OCI-M2 (cell line): ENCODE results near the gene HEXB.
"Not testable (repeated sequence)": the region's sequence is repeated elsewhere in the genome, so short reads cannot be mapped to it uniquely, and the experiment has no call there.

ENCODE experiments used
- DNase-seq: peaks from one replicate; lab custom pipeline; 2025; ENCODE audit not compliant: unreplicated experiment; lab: John Stamatoyannopoulos, UW

Gene HEXB

DNA sequence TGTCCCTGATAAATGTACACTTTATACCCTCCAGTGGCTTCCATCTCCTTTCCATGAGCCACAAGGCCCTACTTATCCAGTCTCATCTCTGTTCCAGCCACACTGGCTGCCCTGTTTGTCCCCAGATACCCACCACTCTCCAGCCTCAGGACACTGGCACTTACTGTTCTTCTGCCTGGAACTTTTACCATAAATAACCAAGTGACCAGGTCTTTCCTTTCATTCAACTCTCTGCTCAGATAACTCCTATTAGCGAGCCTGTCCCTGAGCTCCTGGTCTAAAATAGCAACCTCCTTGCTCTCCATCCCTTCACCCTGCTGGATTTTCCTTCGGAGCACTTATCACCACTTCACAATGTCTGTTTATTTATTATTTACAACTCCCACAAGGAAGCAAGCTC is 27.9 kb upstream of the HEXB start:
- no peak for DNase-seq

DNA sequence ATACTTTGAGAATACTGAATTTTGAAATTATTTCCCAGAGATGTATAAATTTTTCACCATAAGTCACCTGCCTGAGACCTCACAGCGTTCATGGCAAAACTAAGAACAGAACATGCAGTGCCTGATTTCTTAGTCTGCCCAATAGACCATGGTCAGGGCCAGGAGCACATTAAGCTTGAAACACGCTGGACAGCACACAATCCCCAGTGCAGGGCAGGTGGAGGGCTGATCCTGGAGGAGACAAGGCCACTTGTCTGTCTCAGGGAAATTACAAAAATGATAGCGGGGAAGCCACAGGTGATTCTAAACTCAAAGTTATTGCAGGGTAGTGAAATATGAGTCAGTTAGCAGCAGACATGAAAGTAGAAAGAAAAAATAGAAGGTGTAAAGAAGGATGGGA is 25.9 kb upstream of the HEXB start:
- DNase-seq: no peak

DNA sequence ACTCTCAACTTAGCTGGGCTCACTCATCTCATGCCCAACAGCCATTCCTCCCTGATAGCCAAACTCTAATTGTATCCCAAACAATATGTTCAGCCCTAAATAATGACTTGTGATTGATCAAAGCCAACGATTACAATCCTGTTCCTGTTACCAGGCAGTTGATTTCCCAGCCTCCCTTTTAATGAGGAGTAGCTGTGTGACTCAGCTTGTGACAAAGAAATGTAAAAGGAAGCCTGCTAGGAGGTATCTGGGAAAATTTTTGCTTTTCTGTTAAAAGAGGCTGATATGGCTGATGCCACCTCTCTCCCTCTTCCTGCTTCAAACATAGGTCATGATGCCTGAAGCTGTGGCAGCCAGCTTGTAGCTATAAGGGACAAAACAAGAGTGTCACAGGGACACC is 24.9 kb upstream of the HEXB start:
- DNase-seq: no peak

DNA sequence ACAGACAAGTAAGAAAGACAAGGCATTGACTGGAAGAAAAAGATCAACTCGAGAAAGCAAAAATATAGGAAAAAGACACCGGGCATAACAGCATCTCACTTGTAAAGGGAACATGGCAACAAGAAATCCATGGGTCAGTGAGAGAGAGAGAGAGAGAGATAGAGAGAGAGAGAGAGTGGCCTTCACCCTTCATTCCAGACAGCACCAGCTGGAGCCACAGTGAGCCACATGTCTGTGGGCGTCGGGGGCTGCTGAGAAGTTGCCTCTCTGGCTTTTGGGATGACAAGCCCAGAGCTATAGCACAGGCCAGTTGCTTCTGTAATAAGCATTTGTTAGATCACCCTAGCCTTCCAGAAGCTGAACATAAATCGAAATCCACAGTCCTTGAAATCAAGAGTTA is 24.2 kb upstream of the HEXB start:
- DNase-seq: no peak

DNA sequence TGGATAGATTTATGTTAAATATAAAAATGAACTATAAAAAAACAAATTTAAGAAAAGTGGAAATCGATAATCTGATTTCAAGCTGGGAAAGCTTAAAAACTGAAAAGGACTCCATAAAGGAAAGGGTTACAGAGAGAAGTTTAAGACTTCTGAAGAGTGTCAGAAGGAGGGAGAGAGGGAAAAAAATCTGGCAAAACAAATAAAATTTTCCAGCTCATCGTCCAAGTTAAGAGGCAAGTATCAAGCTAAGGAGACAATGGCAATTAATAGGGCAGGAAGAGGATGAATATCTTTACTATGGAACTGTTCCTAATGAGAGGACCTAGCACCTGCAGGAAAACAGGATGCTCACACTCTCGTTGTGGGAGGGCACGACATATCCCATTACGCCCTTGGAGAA is 20.5 kb upstream of the HEXB start:
- no peak for DNase-seq

DNA sequence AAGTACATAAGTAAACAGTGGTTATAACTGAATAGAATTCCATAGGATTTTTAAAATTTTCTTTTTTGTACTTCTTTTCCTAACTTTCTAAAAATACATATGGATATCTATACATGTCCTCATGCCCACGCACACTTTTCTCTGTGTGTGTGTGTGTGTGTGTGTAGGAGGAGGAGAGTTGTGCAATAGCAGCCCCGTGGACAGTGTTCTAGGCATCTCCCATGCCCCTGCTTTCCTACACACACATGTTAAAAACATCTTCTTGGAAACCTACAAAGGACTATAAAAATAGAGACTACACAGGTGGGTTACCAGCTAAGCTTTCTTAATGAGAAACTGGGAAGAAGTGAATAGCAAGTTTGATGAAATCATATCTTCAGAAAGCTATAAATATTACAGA is 19.8 kb upstream of the HEXB start:
- no peak for DNase-seq

DNA sequence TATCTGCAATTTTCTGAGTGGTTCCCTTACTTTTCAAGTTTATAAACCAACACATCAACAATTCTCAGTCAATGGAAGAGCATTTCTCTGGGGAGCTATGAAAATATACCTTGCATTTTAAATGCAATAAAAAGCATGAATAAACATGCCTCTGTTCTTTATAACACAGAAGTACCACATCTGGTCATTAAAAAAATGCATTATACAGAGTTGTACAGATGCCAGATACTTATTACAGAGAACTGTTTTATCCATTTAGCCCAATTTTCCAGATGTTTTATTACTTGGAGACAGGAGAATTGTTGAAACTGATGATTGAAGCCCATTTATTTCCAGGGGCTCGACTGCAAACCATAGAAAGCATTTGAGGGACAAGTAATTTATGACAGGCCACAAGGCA is 19.2 kb upstream of the HEXB start:
- DNase-seq: no peak

DNA sequence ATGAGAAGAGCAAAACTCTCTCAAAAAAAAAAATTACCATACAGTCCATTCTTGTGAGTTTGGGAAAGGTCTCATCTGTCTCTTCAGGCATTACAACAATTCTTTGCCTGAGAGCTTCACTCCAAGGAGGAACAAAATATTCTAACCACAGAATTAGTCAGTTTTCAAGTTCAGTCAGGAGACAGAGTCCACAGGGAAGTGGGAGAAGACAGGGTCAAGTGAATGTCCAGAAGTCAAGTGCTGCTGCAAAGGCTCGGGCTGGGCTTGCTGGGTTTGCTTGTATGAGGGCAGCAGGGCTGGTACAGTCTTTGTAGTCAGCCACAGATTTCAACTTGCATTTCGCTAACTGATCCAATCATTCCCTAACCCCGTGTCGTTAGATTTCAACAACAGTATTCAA is 17.6 kb upstream of the HEXB start:
- DNase-seq: no peak

DNA sequence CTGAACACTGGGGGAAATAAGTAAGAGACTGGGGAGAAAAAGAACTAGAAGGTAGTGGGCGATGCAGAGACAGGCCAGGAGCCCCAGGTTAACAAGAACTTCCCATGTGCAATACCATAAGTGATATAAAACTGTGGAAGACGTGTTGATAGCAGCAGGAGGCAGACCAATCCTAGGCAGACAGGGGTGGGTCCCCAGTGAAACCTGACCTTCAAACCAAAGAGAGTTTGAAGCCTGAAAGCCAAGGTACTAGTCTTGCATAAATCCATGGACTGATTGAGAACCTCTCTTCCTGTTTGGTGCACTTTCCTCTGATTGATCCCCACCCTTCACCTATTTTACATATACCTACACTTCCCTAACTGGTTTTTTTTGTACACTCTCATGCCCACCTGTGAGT is 15.2 kb upstream of the HEXB start:
- no peak for DNase-seq

DNA sequence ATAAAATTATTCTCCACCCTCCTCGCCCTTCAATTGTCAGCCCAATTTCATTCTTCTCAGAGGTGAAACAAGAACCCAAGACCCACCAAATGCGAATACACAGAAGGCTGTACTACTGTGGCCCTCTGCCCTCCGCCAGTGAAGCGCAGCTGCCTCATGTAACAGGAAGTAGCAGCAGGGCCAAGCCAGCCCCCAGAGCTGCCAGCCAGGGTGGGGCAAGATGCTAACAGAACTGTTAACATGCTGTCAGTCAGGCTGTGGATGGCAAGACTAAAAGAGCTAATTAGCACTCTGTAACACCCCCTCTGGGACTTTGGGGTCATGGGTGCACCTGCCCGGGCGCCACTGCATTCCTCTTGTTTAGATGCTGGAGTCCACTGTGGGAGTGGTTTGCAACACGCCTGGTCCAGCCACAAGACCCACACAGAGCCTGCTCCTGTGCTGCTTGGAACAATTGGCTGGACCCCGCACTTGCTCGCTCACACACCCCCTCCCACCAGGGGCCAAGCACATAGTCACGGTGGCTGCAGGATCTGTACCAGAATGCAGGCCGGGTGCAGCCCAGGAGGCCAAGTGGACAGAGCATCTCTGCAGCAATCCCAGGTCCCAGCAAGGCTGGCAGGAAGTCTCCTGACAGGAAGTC is 14.5 kb upstream of the HEXB start:
- no peak for DNase-seq

DNA sequence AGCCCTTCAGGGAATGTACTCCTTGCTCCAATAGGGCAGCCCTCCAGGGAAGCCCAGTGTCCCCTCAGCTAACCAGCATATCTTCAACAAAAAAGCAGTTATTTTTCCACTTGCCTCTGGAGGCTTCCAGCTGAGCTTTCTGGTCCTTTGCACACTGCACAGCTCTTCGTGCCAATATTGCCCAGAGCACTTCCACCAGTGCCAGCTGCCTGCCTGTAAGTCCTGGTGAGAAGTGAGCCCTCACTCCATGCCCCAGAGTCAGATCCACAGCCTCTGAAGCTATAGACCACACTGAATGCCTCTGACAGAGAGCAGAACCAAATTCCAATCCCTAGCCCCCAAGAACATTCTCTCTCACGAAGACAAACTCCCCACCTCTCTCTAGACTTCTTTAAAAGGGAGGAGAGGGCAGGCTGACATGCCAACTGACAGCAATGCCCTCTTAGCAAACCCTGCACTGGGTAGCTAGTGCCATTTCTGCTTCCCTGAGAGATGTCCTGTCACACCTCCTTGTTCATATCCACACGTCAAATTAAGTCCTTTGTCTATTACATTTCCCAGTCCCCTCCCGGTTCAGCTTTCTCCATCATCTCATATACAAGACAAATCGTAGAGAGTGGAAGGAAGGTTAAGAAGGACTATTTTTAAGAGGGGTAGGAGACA is 12.7 kb upstream of the HEXB start:
- DNase-seq: no peak

DNA sequence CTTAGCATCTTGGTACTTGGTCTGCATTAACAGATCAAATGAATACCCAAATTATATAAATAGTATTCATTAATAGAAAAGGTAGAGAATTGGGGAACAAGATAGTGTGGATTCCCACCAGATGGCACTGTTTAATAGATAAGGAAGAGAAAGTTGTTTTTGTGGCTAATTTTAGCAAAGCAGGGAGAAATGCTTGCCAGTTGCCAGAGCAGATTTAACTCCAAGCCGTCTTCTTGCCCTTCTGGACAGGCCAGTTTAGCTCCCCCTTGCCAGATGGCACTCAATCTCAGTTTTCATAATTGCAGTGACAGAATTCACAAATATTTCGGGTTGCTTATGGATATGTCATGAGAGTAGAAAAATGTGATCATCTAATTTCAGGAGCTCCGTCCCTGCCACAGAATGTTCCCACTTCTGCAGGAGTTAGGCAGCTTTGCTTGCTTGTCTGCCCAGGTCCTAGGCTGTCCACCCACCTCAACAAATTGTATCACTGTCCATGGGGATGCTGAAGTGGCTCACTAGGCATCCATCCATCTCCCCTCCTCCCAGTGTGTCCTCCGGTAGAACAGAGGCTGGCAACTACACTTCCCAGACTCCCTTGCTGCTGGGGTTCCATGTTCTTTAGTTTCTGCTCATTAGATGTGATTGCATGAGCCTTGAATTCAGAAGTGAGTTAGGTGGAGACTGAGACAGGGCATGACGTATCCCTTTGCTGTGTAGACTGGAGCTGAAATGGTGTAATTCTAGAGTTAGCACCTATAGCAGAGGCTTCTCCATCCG is 11.8 kb upstream of the HEXB start:
- DNase-seq: no peak

DNA sequence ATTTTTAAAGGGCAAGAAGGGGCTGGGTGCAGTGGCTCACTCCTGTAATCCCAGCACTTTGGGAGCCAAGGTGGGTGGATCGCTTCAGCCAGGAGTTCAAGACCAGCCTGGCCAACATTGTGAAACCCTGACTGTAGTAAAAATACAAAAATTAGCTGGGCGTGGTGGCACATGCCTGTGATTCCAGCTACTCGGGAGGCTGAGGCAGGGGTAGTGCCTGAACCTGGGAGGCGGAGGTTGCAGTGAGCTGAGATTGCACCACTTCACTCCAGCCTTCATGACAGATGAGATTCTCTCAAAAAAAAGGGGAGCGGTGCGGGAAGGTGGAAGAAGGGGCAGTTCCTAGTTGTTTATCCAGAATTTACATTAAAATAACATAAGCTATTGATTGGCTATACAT is 8.6 kb upstream of the HEXB start:
- not testable (repeated sequence) for DNase-seq

DNA sequence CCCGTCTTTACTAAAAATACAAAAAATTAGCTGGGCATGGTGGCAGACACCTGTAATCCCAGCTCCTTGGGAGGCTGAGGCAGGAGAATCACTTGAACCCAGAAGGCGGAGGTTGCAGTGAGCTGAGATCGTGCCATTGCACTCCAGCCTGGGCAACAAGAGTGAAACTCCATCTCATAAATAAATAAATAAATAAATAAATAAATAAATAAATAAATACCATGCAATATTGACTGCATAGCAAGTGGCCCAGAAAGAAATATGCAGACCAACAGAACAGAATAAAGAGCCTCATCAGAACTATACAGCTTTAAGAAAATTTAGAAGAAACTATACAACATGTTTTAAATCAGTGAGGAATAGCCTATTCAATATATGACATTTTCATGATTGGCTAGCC is 6.9 kb upstream of the HEXB start:
- not testable (repeated sequence) for DNase-seq

DNA sequence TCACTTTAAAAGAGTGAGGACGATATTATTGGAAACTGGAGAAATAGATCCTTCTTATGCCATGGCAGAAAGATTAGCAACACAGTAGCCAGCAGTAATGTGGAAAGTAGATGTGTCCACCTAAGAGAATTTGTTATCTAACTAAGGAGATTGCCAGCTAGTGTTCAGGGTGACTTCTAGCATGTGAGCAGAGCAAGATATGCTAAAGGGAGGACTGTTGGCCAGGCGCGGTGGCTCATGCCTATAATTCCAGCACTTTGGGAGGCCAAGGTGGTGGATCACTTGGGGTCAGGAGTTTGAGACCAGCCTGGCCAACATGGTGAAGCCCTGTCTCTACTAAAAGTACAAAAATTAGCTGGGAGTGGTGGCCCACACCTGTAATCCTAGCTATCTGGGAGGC is 5.7 kb upstream of the HEXB start:
- not testable (repeated sequence) for DNase-seq

DNA sequence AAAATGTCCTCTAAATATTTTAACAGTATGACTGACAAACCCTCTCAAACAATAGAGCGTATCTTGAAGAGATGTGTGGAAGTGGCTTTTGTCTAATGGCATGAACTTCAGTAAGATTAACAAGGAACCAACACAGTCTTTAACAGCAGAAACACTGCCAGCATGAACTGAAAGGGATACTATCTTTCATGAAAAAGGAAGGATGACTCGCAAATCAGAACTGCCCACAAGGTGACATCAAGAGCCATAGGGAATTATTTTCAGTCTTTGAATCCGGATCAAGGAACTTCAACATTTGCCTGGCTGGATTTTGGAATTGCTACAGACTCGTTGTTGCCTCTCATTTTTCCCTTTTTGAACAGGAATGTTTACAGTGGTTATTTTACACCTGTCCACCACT is 5.1 kb upstream of the HEXB start:
- no peak for DNase-seq

DNA sequence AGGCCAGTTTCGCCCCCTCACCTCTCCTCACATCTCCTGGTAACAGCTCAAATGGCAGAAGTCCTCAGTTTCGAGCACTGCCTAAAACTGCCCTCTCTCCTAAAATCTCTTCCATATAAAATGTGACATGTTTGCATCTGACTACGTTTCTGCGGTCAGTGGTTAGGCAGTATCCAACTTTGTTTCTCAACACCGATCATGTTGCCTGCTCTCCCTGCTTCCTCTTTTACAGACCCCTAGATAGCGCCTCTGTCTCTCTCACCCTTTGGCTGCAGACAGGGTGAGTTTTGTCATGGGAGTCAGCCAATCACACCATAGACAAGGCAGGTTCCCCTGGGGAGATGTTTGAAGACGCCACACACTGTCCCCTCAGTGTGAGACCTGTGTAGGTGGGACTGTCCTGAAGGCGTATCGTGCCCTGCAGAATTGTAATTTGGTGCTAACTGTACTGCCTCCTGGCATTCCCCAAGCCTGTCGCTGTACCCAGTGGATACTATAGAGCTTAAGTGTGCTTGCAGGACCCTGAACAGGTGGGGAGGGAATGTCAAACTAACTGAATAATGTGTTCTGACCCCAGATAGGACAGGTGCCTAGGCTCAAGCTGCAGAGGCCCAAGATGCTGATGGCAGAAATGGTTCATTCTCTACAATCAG is 1.1 kb downstream of the HEXB start:
- no peak for DNase-seq

DNA sequence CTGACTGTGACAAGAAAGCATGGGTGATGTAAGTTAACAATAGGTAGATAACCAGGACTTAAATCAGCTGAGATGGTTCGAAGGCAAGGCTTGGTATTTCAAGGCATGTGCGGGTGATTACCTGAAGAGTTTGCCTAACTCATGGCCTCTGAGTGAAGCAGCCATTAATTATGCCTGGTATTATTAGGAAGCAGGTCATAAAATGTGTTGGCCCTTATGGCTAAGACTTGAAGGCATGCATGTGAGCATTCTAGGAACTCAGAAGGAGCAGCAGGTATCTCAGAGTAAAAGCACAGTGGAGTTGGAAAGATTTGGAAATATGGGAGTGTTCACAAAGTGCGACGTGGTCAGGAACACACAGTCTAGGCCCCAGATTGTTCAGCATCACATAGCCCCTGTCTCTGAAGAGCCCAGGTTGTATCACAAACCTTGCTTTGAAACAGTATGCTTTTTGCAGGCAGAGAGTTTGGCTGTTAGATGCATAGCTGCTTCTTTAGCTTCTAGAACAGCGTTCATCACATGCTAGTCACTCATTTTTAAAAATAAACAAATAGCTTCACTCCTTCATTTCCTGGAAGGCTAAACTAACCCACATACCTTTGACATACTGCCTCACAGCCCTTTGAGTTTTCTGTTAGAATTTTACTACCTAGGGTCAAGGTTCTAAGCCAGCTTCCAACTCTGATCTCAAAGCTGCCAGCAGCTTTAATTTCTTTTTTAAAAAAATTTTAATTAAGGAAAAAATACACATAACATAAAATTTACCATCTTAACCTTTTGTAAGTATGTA is 2.1 kb downstream of the HEXB start:
- DNase-seq: no peak

DNA sequence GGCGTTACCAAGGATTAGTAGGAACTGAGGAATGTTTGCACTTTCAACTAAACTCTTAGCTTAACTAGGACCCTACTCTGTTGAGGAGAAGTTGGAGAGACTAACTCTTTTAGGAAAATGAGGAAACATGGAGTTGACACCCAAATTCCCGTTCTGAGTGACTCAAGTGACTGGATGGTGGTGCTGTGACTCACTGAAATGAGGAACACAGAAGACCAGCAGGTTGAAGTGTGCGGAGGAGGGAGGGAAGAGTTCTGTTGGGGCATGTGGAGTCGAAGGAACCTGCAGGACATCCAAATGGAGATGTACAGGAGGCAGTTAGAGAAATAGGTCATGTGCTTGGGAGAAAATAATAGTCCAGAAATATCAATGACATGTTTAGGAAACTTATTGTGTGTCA is 8.2 kb downstream of the HEXB start:
- DNase-seq: no peak

DNA sequence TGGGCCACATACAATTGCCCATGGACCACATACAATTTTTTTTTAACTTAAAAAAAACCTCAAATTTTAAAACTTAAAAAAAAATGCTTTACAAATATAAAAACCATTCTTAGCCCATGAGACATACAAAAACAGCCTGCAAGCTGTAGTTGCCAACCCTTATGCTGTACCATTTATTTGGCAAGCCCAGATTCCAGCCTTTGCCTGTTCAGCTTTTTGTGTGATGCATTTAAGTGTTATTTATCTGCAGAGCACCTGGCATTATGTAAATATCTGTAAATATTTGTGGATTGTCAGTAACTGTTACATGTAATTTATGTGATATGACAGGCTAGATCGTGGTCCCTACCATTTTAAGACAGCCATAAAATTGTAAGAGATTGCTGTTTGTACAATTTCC is 32.6 kb downstream of the HEXB start:
- DNase-seq: no peak

DNA sequence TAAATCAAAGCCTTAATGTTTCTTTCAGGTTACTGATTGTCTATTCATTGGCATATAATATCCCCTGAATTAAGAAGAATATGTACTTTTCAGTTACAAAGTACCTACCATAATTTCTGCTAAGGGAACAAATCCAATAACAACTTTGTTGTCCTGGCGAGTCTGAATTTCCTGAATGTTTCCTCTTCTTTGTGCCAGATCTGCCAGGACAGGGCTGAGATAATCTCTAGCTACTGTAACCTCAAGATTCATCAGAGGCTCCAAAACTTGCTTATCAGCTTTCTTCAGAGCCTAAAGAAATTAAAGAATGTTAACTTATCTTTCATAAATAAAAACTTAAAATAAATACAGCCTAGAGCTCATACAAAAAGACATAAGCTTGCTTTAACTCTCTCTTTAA is 37.2 kb downstream of the HEXB start:
- DNase-seq: no peak
